ENCODE results near the gene KBTBD3.

- TF ChIP-seq CTCF (conservative IDR thresholded peaks at IDR 0.05) (no peak), EZH2 (IDR thresholded peaks at IDR 0.05; ENCODE audit: low read depth) (no peak)
Observed at GRCh38 chr11:106105986-106106385, 28.8 kb upstream of the KBTBD3 start.

Measured in PC-9 (cell line).